Epidermal melanocyte (primary cell): ENCODE measurements around the gene HDAC4.

ENCODE experiments used
- DNase-seq: peaks from one replicate; pipeline ENCODE4 v3.0.0; 2011; ENCODE audit warnings: low spot score; ENCODE audit not compliant: insufficient read length

HDAC4 gene

GRCh38 chr2:239001794-239002193, 399.0 kb downstream of the HDAC4 start:
- DNase-seq: no peak

- DNase-seq: no peak
Observed at GRCh38 chr2:239000500-239001073, 400.2 kb downstream of the HDAC4 start.

GRCh38 chr2:239000089-239000488, 400.7 kb downstream of the HDAC4 start:
- no peak for DNase-seq

GRCh38 chr2:238999291-238999741, 401.5 kb downstream of the HDAC4 start:
- no peak for DNase-seq

- DNase-seq: no peak
Observed at GRCh38 chr2:238998801-238999200, 402.0 kb downstream of the HDAC4 start.
